Activated T-helper 2 cell treated with anti-CD3 and anti-CD28 coated beads, Interferon-gamma antibody, Interleukin-2, Interleukin-4, amounts not matched to agents 10 μg/mL and 5 μg/mL and 100 μg/mL, durations not matched to agents 14 hours and 24 hours and 36 hours (primary cell): ENCODE data around the gene MACF1. TPM values are rescaled to one million over a fixed set of nuclear protein-coding genes. Genes with fewer than 3 reads are reported as not detected.

ENCODE experiments used
- DNase-seq: peaks from one replicate; pipeline ENCODE4 v3.0.0; 2021; ENCODE audit warnings: low spot score
- H3K27ac Mint-ChIP-seq: one replicate; pipeline ENCODE4 v1.8.0; 2021; ENCODE audit warnings: mixed read lengths
- H3K27me3 Mint-ChIP-seq: one replicate; pipeline ENCODE4 v1.8.0; 2021; ENCODE audit warnings: low read depth, mixed read lengths
- H3K36me3 Mint-ChIP-seq: one replicate; pipeline ENCODE4 v1.8.0; 2021; ENCODE audit warnings: low read depth, mixed read lengths
- H3K4me1 Mint-ChIP-seq: one replicate; pipeline ENCODE4 v1.8.0; 2021; ENCODE audit warnings: low read depth, mixed read lengths
- H3K4me3 Mint-ChIP-seq: one replicate; pipeline ENCODE4 v1.8.0; 2021; ENCODE audit warnings: low read depth, mild to moderate bottlenecking, moderate library complexity, mixed read lengths
- H3K9me3 Mint-ChIP-seq: one replicate; pipeline ENCODE4 v1.8.0; 2021; ENCODE audit warnings: mixed read lengths
- intact Hi-C: fragments of 100-400 bp; cut with micrococcal nuclease; formaldehyde crosslinking; loops from one replicate; pipeline ENCODE4 v1.15.1; 2023
- total RNA-seq: library from RNA; stranded (reverse); gene quantifications from 2 replicates; pipeline ENCODE4 v1.2.3, GENCODE V29; 2022

Gene MACF1
- total RNA-seq, 1 donor from 2014 or later: 212 TPM

- Mint-ChIP-seq H3K4me1 (peaks cover 9% of the 10 kb centered on the region), H3K9me3 (no peaks in the 10 kb centered on the region), H3K36me3 (peaks cover 58% of the 10 kb centered on the region), H3K4me3 (no peak overlapping the region), H3K27me3 (no peaks in the 10 kb centered on the region), H3K27ac (peak overlapping the region; percentile 7)
- DNase-seq: no peak
- intact Hi-C loops: no loop called here
These were observed 218.1 kb downstream of the MACF1 start for GRCh38 chr1:39422614-39423013.

GRCh38 chr1:39425151-39425550, 220.7 kb downstream of the MACF1 start:
- DNase-seq: no peak
- Mint-ChIP-seq H3K27me3 (no peaks in the 10 kb centered on the region), H3K4me1 (peaks cover 7% of the 10 kb centered on the region), H3K27ac (no peak overlapping the region), H3K36me3 (peaks cover 75% of the 10 kb centered on the region), H3K4me3 (no peak overlapping the region), H3K9me3 (no peaks in the 10 kb centered on the region)
- intact Hi-C loops: no loop called here

- H3K36me3 Mint-ChIP-seq: peaks cover 80% of the 10 kb centered on the region
- H3K9me3 Mint-ChIP-seq: no peaks in the 10 kb centered on the region
- H3K4me1 Mint-ChIP-seq: peaks cover 7% of the 10 kb centered on the region
These were observed 221.1 kb downstream of the MACF1 start for GRCh38 chr1:39425634-39426033.

GRCh38 chr1:39426346-39426745, 221.9 kb downstream of the MACF1 start:
- intact Hi-C loops: no loop called here
- DNase-seq: no peak
- Mint-ChIP-seq H3K36me3 (peaks cover 83% of the 10 kb centered on the region), H3K4me1 (peaks cover 7% of the 10 kb centered on the region), H3K9me3 (no peaks in the 10 kb centered on the region), H3K27ac (peak overlapping the region; percentile 29), H3K4me3 (no peak overlapping the region), H3K27me3 (no peaks in the 10 kb centered on the region)

More at GRCh38 chr1:39425634-39426033, 221.1 kb downstream of the MACF1 start:
- Mint-ChIP-seq H3K27ac (peak overlapping the region; percentile 15), H3K27me3 (no peaks in the 10 kb centered on the region), H3K4me3 (no peak overlapping the region)
- intact Hi-C loops: no loop called here
- DNase-seq: no peak

GRCh38 chr1:39427374-39427773, 222.9 kb downstream of the MACF1 start:
- Mint-ChIP-seq H3K27ac (no peak overlapping the region), H3K36me3 (peaks cover 89% of the 10 kb centered on the region), H3K27me3 (no peaks in the 10 kb centered on the region), H3K4me1 (peaks cover 4% of the 10 kb centered on the region), H3K4me3 (no peak overlapping the region), H3K9me3 (no peaks in the 10 kb centered on the region)
- intact Hi-C loops: no loop called here
- no peak for DNase-seq

GRCh38 chr1:39427912-39428311, 223.4 kb downstream of the MACF1 start:
- intact Hi-C loops: no loop called here
- Mint-ChIP-seq H3K36me3 (peaks cover 88% of the 10 kb centered on the region), H3K4me1 (peaks cover 4% of the 10 kb centered on the region), H3K4me3 (no peak overlapping the region), H3K9me3 (no peaks in the 10 kb centered on the region), H3K27ac (no peak overlapping the region), H3K27me3 (no peaks in the 10 kb centered on the region)
- no peak for DNase-seq

GRCh38 chr1:39431927-39432326, 227.4 kb downstream of the MACF1 start:
- H3K27ac Mint-ChIP-seq: no peak overlapping the region
- H3K27me3 Mint-ChIP-seq: no peaks in the 10 kb centered on the region
- intact Hi-C loops: no loop called here
- DNase-seq: no peak
- H3K36me3 Mint-ChIP-seq: peaks cover 88% of the 10 kb centered on the region
- H3K4me3 Mint-ChIP-seq: no peak overlapping the region
- H3K9me3 Mint-ChIP-seq: no peaks in the 10 kb centered on the region
- peaks cover 2% of the 10 kb centered on the region for H3K4me1 Mint-ChIP-seq

GRCh38 chr1:39434797-39435395, 230.4 kb downstream of the MACF1 start:
- DNase-seq: no peak
- no peaks in the 10 kb centered on the region for H3K9me3 Mint-ChIP-seq
- no peak overlapping the region for H3K27ac Mint-ChIP-seq
- H3K27me3 Mint-ChIP-seq: no peaks in the 10 kb centered on the region
- H3K36me3 Mint-ChIP-seq: peaks cover 68% of the 10 kb centered on the region
- intact Hi-C loops: no loop called here
- H3K4me1 Mint-ChIP-seq: no peaks in the 10 kb centered on the region
- no peak overlapping the region for H3K4me3 Mint-ChIP-seq

- Mint-ChIP-seq H3K27ac (no peak overlapping the region), H3K4me3 (no peak overlapping the region), H3K27me3 (no peaks in the 10 kb centered on the region), H3K4me1 (no peaks in the 10 kb centered on the region), H3K36me3 (peaks cover 65% of the 10 kb centered on the region), H3K9me3 (no peaks in the 10 kb centered on the region)
- intact Hi-C loops: no loop called here
- no peak for DNase-seq
These were observed 231.1 kb downstream of the MACF1 start for GRCh38 chr1:39435597-39435996.

- no peak for DNase-seq
- Mint-ChIP-seq H3K27me3 (no peaks in the 10 kb centered on the region), H3K4me1 (no peaks in the 10 kb centered on the region), H3K36me3 (peaks cover 65% of the 10 kb centered on the region), H3K4me3 (no peak overlapping the region), H3K9me3 (no peaks in the 10 kb centered on the region), H3K27ac (no peak overlapping the region)
- intact Hi-C loops: no loop called here
These were observed 232.3 kb downstream of the MACF1 start for GRCh38 chr1:39436842-39437241.

- Mint-ChIP-seq H3K4me1 (no peaks in the 10 kb centered on the region), H3K27me3 (no peaks in the 10 kb centered on the region), H3K36me3 (peaks cover 67% of the 10 kb centered on the region), H3K4me3 (no peak overlapping the region), H3K9me3 (no peaks in the 10 kb centered on the region), H3K27ac (no peak overlapping the region)
- intact Hi-C loops: no loop called here
- DNase-seq: no peak
These were observed 233.5 kb downstream of the MACF1 start for GRCh38 chr1:39438042-39438441.

- DNase-seq: no peak
- H3K27me3 Mint-ChIP-seq: no peaks in the 10 kb centered on the region
- peaks cover 69% of the 10 kb centered on the region for H3K36me3 Mint-ChIP-seq
- H3K9me3 Mint-ChIP-seq: no peaks in the 10 kb centered on the region
- H3K4me1 Mint-ChIP-seq: no peaks in the 10 kb centered on the region
- intact Hi-C loops: no loop called here
- no peak overlapping the region for H3K4me3 Mint-ChIP-seq
- H3K27ac Mint-ChIP-seq: no peak overlapping the region
These were observed 236.4 kb downstream of the MACF1 start for GRCh38 chr1:39440856-39441255.

GRCh38 chr1:39441797-39442196, 237.3 kb downstream of the MACF1 start:
- intact Hi-C loops: no loop called here
- no peak overlapping the region for H3K27ac Mint-ChIP-seq
- no peaks in the 10 kb centered on the region for H3K27me3 Mint-ChIP-seq
- no peak overlapping the region for H3K4me3 Mint-ChIP-seq
- H3K9me3 Mint-ChIP-seq: no peaks in the 10 kb centered on the region
- no peak for DNase-seq
- peaks cover 65% of the 10 kb centered on the region for H3K36me3 Mint-ChIP-seq
- no peaks in the 10 kb centered on the region for H3K4me1 Mint-ChIP-seq

GRCh38 chr1:39445573-39445972, 241.1 kb downstream of the MACF1 start:
- DNase-seq: no peak
- intact Hi-C loops: no loop called here
- peaks cover 78% of the 10 kb centered on the region for H3K36me3 Mint-ChIP-seq
- no peaks in the 10 kb centered on the region for H3K9me3 Mint-ChIP-seq
- H3K4me1 Mint-ChIP-seq: no peaks in the 10 kb centered on the region
- no peak overlapping the region for H3K27ac Mint-ChIP-seq
- no peaks in the 10 kb centered on the region for H3K27me3 Mint-ChIP-seq
- H3K4me3 Mint-ChIP-seq: no peak overlapping the region
